ENCODE data around the gene FIGNL1. TPM values are rescaled to one million over a fixed set of nuclear protein-coding genes. Genes with fewer than 3 reads are reported as not detected.

FIGNL1 gene
- total RNA-seq, 1 experiment from 2014 or later, result 14.5 TPM

- ChIA-PET CTCF (interaction anchor here (0.8 to 1.2 kb wide), 2 partner anchors 220 to 320 kb away, joined by 3 to 4 read pairs; partner anchors contain the start of gene ZPBP), POLR2A (no interaction called here)
- intact Hi-C loops (cut with micrococcal nuclease), result no loop called here
- no peak overlapping the region for H3K4me3 Mint-ChIP-seq (ENCODE audit: unreplicated experiment)
- H3K36me3 Mint-ChIP-seq (ENCODE audit: insufficient read depth, unreplicated experiment), result no peaks in the 10 kb centered on the region
- DNase-seq (ENCODE audit: unreplicated experiment), result no peak
- no TSS peak for BruUV-seq (replicated peaks)
- H3K9me3 Mint-ChIP-seq (ENCODE audit: unreplicated experiment), result no peaks in the 10 kb centered on the region
- H3K4me1 Mint-ChIP-seq (ENCODE audit: insufficient read depth, unreplicated experiment), result no peaks in the 10 kb centered on the region
- no peak overlapping the region for H3K27ac Mint-ChIP-seq (ENCODE audit: low read depth, unreplicated experiment)
- TF ChIP-seq, protein P1, sequence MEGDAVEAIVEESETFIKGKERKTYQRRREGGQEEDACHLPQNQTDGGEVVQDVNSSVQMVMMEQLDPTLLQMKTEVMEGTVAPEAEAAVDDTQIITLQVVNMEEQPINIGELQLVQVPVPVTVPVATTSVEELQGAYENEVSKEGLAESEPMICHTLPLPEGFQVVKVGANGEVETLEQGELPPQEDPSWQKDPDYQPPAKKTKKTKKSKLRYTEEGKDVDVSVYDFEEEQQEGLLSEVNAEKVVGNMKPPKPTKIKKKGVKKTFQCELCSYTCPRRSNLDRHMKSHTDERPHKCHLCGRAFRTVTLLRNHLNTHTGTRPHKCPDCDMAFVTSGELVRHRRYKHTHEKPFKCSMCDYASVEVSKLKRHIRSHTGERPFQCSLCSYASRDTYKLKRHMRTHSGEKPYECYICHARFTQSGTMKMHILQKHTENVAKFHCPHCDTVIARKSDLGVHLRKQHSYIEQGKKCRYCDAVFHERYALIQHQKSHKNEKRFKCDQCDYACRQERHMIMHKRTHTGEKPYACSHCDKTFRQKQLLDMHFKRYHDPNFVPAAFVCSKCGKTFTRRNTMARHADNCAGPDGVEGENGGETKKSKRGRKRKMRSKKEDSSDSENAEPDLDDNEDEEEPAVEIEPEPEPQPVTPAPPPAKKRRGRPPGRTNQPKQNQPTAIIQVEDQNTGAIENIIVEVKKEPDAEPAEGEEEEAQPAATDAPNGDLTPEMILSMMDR (IDR thresholded peaks at IDR 0.05; ENCODE audit: unreplicated experiment), result no peak
- peaks cover 17% of the 10 kb centered on the region for H3K27me3 Mint-ChIP-seq (ENCODE audit: insufficient read depth, unreplicated experiment)
These were observed 37.2 kb downstream of the FIGNL1 start for GRCh38 chr7:50412973-50413372.

DNA sequence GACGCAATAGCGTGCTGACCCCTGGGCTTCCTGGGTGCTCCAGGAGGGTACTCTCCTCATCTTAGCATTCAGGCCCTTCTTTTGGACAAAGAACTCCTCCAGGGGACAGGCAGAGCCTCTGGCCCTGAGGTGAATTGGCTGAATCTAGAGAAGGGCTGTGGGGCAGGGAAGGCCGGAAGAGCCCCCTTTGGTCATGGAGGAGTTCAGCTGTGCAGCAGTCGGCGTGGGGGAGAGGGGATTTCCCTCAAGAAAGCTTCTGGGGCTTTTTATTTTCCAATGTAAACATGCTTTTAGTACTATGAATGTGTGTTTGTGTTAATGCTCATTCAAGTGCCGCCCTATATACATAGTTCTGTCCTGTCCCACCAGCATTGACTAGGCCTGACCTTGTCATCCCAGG is 38.8 kb downstream of the FIGNL1 start:
- DNase-seq (ENCODE audit: unreplicated experiment), result no peak
- H3K4me3 Mint-ChIP-seq (ENCODE audit: unreplicated experiment), result no peak overlapping the region
- CTCF ChIA-PET, result interaction anchor here (1.0 to 2.8 kb wide), 3 partner anchors 19 to 206 kb away, joined by 3 to 16 read pairs (median 4); no protein-coding TSS in a partner anchor
- TF ChIP-seq, protein P1 (IDR thresholded peaks at IDR 0.05; ENCODE audit: unreplicated experiment), result no peak
- intact Hi-C loops (cut with micrococcal nuclease), result no loop called here
- POLR2A ChIA-PET, result no interaction called here
- H3K27me3 Mint-ChIP-seq (ENCODE audit: insufficient read depth, unreplicated experiment), result peaks cover 34% of the 10 kb centered on the region
- no peaks in the 10 kb centered on the region for H3K36me3 Mint-ChIP-seq (ENCODE audit: insufficient read depth, unreplicated experiment)
- H3K9me3 Mint-ChIP-seq (ENCODE audit: unreplicated experiment), result no peaks in the 10 kb centered on the region
- no TSS peak for BruUV-seq (replicated peaks)
- no peaks in the 10 kb centered on the region for H3K4me1 Mint-ChIP-seq (ENCODE audit: insufficient read depth, unreplicated experiment)
- H3K27ac Mint-ChIP-seq (ENCODE audit: low read depth, unreplicated experiment), result no peak overlapping the region

DNA sequence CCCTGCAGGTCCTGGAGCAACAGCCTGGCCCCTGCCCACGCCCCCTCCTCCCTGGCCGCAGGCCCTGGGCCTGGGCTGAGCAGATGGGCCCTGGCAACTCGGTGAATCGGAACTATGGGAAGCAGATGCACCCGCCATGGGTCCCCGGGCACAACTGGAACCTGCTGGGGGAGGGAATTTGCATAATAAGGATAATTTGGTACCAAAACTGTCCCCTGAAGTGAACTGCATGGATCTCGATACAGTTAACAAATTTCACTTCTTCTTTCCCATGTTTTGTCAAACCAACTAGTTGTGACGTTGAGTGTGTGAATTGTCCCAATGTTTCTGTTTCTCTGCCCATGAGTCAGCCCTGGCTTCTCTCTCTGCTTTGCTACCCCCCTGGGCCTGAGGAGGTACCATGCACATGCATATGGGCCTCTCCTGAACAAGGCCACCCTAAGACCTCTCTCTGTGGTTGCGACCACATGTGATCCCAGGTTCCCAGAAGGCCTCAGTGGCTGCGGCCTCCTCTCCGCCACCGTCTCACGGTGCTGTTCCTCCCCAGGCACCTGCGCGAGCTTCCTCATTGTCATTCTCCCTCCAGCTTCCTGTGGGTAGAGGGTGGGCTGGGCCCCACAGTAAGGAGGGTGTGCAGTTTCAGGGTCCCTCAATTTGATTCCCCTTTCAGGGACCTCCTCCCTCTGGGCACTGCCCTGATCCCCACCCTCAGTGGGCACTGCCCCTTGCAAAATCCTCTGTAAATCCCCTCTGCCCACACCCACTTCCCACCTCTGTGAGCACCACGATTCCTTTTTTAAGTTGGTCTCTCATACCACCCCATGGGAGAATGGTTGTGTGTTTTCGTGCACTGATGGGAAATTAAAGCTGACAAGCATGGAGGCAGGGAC is 40.0 kb downstream of the FIGNL1 start:
- TF ChIP-seq, protein P1 (IDR thresholded peaks at IDR 0.05; ENCODE audit: unreplicated experiment), result no peak
- Mint-ChIP-seq H3K4me1 (ENCODE audit: insufficient read depth, unreplicated experiment) (no peaks in the 10 kb centered on the region), H3K9me3 (ENCODE audit: unreplicated experiment) (no peaks in the 10 kb centered on the region), H3K27me3 (ENCODE audit: insufficient read depth, unreplicated experiment) (peaks cover 46% of the 10 kb centered on the region), H3K27ac (ENCODE audit: low read depth, unreplicated experiment) (no peak overlapping the region), H3K4me3 (ENCODE audit: unreplicated experiment) (no peak overlapping the region), H3K36me3 (ENCODE audit: insufficient read depth, unreplicated experiment) (no peaks in the 10 kb centered on the region)
- no TSS peak for BruUV-seq (replicated peaks)
- ChIA-PET CTCF (interaction anchor here (0.6 to 2.8 kb wide), 5 partner anchors 18 to 267 kb away, joined by 3 to 16 read pairs (median 4); no protein-coding TSS in a partner anchor), POLR2A (no interaction called here)
- intact Hi-C loops (cut with micrococcal nuclease), result no loop called here
- DNase-seq (ENCODE audit: unreplicated experiment), result no peak

- H3K27ac Mint-ChIP-seq (ENCODE audit: low read depth, unreplicated experiment), result no peak overlapping the region
- no peak for DNase-seq (ENCODE audit: unreplicated experiment)
- no peaks in the 10 kb centered on the region for H3K4me1 Mint-ChIP-seq (ENCODE audit: insufficient read depth, unreplicated experiment)
- no peak overlapping the region for H3K4me3 Mint-ChIP-seq (ENCODE audit: unreplicated experiment)
- peaks cover 78% of the 10 kb centered on the region for H3K27me3 Mint-ChIP-seq (ENCODE audit: insufficient read depth, unreplicated experiment)
- CTCF ChIA-PET, result interaction anchor here (1.0 to 2.5 kb wide), 2 partner anchors 12 to 16 kb away, joined by 5 to 23 read pairs; no protein-coding TSS in a partner anchor
- intact Hi-C loops (cut with micrococcal nuclease), result no loop called here
- TF ChIP-seq, protein P1 (IDR thresholded peaks at IDR 0.05; ENCODE audit: unreplicated experiment), result no peak
- H3K9me3 Mint-ChIP-seq (ENCODE audit: unreplicated experiment), result no peaks in the 10 kb centered on the region
- H3K36me3 Mint-ChIP-seq (ENCODE audit: insufficient read depth, unreplicated experiment), result no peaks in the 10 kb centered on the region
- POLR2A ChIA-PET, result no interaction called here
- no TSS peak for BruUV-seq (replicated peaks)
These were observed 43.2 kb downstream of the FIGNL1 start for GRCh38 chr7:50406935-50407334.

Measured in MCF 10A (cell line).